ENCODE results near the gene THSD7A.

The THSD7A gene

GRCh38 chr7:11831736-11832495 lies at the start of gene THSD7A:
Gene THSD7A (minus strand): TSS chr7:11832198. CDS start chr7:11831946, 252 bp downstream.
- DNase-seq: peak; percentile 76
- in situ Hi-C loops (cut with MboI; ENCODE audit: low pct_unique_long_range_greater_than_20kb, low sequenced_read_pairs): no loop called here

GRCh38 chr7:11881680-11882079 lies 49.7 kb upstream of the THSD7A start:
- in situ Hi-C loops (cut with MboI; ENCODE audit: low pct_unique_long_range_greater_than_20kb, low sequenced_read_pairs): no loop called here
- DNase-seq: no peak

GRCh38 chr7:11875635-11876034 lies 43.6 kb upstream of the THSD7A start:
- DNase-seq: no peak
- in situ Hi-C loops (cut with MboI; ENCODE audit: low pct_unique_long_range_greater_than_20kb, low sequenced_read_pairs): no loop called here

- in situ Hi-C loops (cut with MboI; ENCODE audit: low pct_unique_long_range_greater_than_20kb, low sequenced_read_pairs): no loop called here
- no peak for DNase-seq
These were observed 33.7 kb upstream of the THSD7A start for GRCh38 chr7:11865671-11866070.

GRCh38 chr7:11858622-11859302 lies 26.8 kb upstream of the THSD7A start:
- DNase-seq: no peak
- in situ Hi-C loops (cut with MboI; ENCODE audit: low pct_unique_long_range_greater_than_20kb, low sequenced_read_pairs): no loop called here

- DNase-seq: no peak
- in situ Hi-C loops (cut with MboI; ENCODE audit: low pct_unique_long_range_greater_than_20kb, low sequenced_read_pairs): no loop called here
These were observed 26.0 kb upstream of the THSD7A start for GRCh38 chr7:11858026-11858425.

- in situ Hi-C loops (cut with MboI; ENCODE audit: low pct_unique_long_range_greater_than_20kb, low sequenced_read_pairs): no loop called here
- DNase-seq: no peak
These were observed 16.3 kb upstream of the THSD7A start for GRCh38 chr7:11848251-11848650.

GRCh38 chr7:11847336-11847735 lies 15.3 kb upstream of the THSD7A start:
- in situ Hi-C loops (cut with MboI; ENCODE audit: low pct_unique_long_range_greater_than_20kb, low sequenced_read_pairs): no loop called here
- DNase-seq: no peak

GRCh38 chr7:11846361-11846955 lies 14.5 kb upstream of the THSD7A start:
- DNase-seq: no peak
- in situ Hi-C loops (cut with MboI; ENCODE audit: low pct_unique_long_range_greater_than_20kb, low sequenced_read_pairs): no loop called here

GRCh38 chr7:11843113-11843765 lies 11.2 kb upstream of the THSD7A start:
- in situ Hi-C loops (cut with MboI; ENCODE audit: low pct_unique_long_range_greater_than_20kb, low sequenced_read_pairs): no loop called here
- DNase-seq: no peak

- in situ Hi-C loops (cut with MboI; ENCODE audit: low pct_unique_long_range_greater_than_20kb, low sequenced_read_pairs): no loop called here
- DNase-seq: no peak
These were observed 9.7 kb upstream of the THSD7A start for GRCh38 chr7:11841657-11842056.

- in situ Hi-C loops (cut with MboI; ENCODE audit: low pct_unique_long_range_greater_than_20kb, low sequenced_read_pairs): no loop called here
- peak; percentile 20 for DNase-seq
These were observed 3.3 kb upstream of the THSD7A start for GRCh38 chr7:11835260-11835659.

- in situ Hi-C loops (cut with MboI; ENCODE audit: low pct_unique_long_range_greater_than_20kb, low sequenced_read_pairs): no loop called here
- DNase-seq: peak; percentile 53
These were observed 1.4 kb upstream of the THSD7A start for GRCh38 chr7:11833431-11833830.

GRCh38 chr7:11831156-11831735 lies 752 bp downstream of the THSD7A start:
- no peak for DNase-seq
- in situ Hi-C loops (cut with MboI; ENCODE audit: low pct_unique_long_range_greater_than_20kb, low sequenced_read_pairs): no loop called here

- DNase-seq: peak; percentile 30
- in situ Hi-C loops (cut with MboI; ENCODE audit: low pct_unique_long_range_greater_than_20kb, low sequenced_read_pairs): no loop called here
These were observed 1.3 kb downstream of the THSD7A start for GRCh38 chr7:11830582-11831155.

GRCh38 chr7:11829954-11830353 lies 2.0 kb downstream of the THSD7A start:
- in situ Hi-C loops (cut with MboI; ENCODE audit: low pct_unique_long_range_greater_than_20kb, low sequenced_read_pairs): no loop called here
- DNase-seq: no peak

- in situ Hi-C loops (cut with MboI; ENCODE audit: low pct_unique_long_range_greater_than_20kb, low sequenced_read_pairs): no loop called here
These were observed 12.1 kb downstream of the THSD7A start for GRCh38 chr7:11819947-11820346.

GRCh38 chr7:11819271-11819670 lies 12.7 kb downstream of the THSD7A start:
- in situ Hi-C loops (cut with MboI; ENCODE audit: low pct_unique_long_range_greater_than_20kb, low sequenced_read_pairs): no loop called here
- DNase-seq: no peak

More at GRCh38 chr7:11819947-11820346, 12.1 kb downstream of the THSD7A start:
- no peak for DNase-seq

GRCh38 chr7:11818281-11818680 lies 13.7 kb downstream of the THSD7A start:
- DNase-seq: no peak
- in situ Hi-C loops (cut with MboI; ENCODE audit: low pct_unique_long_range_greater_than_20kb, low sequenced_read_pairs): no loop called here

All from KBM-7 (cell line).